ENCODE data around the gene SPOUT1.
"Not testable (repeated sequence)": the region's sequence is repeated elsewhere in the genome, so short reads cannot be mapped to it uniquely, and the experiment has no call there.

Gene SPOUT1

GRCh38 chr9:128829477-128830251 is at the start of gene SPOUT1:
Gene SPOUT1, minus strand, starts transcription at chr9:128829794. Its CDS starts 14 bp downstream, at chr9:128829780.
- Mint-ChIP-seq H3K4me3 (peak within 1 kb of the TSS; percentile 94 to 98), H3K36me3 (peaks cover 41 to 56% of the 10 kb centered on the region in 2 donors), H3K9me3 (no peaks in the 10 kb centered on the region), H3K27ac (peak within 1 kb of the TSS; percentile 98), H3K4me1 (peaks cover 13 to 30% of the 10 kb centered on the region in 2 donors), H3K27me3 (no peaks in the 10 kb centered on the region)
- ATAC-seq (replicated peaks), result peak; percentile 99
- DNase-seq, result peak; percentile 91

GRCh38 chr9:128877852-128878251 is 48.3 kb upstream of the SPOUT1 start:
- no peaks in the 10 kb centered on the region for H3K27me3 Mint-ChIP-seq
- H3K9me3 Mint-ChIP-seq, result no peaks in the 10 kb centered on the region
- DNase-seq, result no peak
- H3K4me1 Mint-ChIP-seq, result peaks cover 13 to 24% of the 10 kb centered on the region in 2 donors
- H3K36me3 Mint-ChIP-seq, result peaks cover 0 to 9% of the 10 kb centered on the region in 2 donors
- no peak overlapping the region for H3K4me3 Mint-ChIP-seq
- H3K27ac Mint-ChIP-seq, result no peak overlapping the region
- no peak for ATAC-seq (replicated peaks)

- not testable (repeated sequence) for H3K27ac Mint-ChIP-seq; H3K9me3 Mint-ChIP-seq; H3K27me3 Mint-ChIP-seq; H3K4me3 Mint-ChIP-seq; ATAC-seq (replicated peaks); DNase-seq; H3K4me1 Mint-ChIP-seq; H3K36me3 Mint-ChIP-seq
Measured at GRCh38 chr9:128870941-128871265, 41.3 kb upstream of the SPOUT1 start.

GRCh38 chr9:128870128-128870940 is 40.7 kb upstream of the SPOUT1 start:
- Mint-ChIP-seq H3K27ac (no peak overlapping the region), H3K4me3 (no peak overlapping the region), H3K9me3 (no peaks in the 10 kb centered on the region), H3K27me3 (no peaks in the 10 kb centered on the region), H3K36me3 (peaks cover 2 to 8% of the 10 kb centered on the region in 2 donors), H3K4me1 (no peaks in the 10 kb centered on the region)
- DNase-seq (no peak), ATAC-seq (replicated peaks) (no peak)

- Mint-ChIP-seq H3K4me1 (peaks cover 7 to 8% of the 10 kb centered on the region in 2 donors), H3K9me3 (no peaks in the 10 kb centered on the region), H3K36me3 (peaks cover 0 to 2% of the 10 kb centered on the region in 2 donors), H3K27ac (peak overlapping the region; percentile 67), H3K4me3 (no peak overlapping the region), H3K27me3 (no peaks in the 10 kb centered on the region)
- ATAC-seq (replicated peaks) (peak; percentile 97), DNase-seq (peak; percentile 67)
Measured at GRCh38 chr9:128863647-128864046, 34.1 kb upstream of the SPOUT1 start.

- H3K4me1 Mint-ChIP-seq, result peaks cover 7 to 8% of the 10 kb centered on the region in 2 donors
- H3K4me3 Mint-ChIP-seq, result no peak overlapping the region
- no peak for DNase-seq
- no peak overlapping the region for H3K27ac Mint-ChIP-seq
- no peaks in the 10 kb centered on the region for H3K27me3 Mint-ChIP-seq
- no peaks in the 10 kb centered on the region for H3K9me3 Mint-ChIP-seq
- peaks cover 0 to 2% of the 10 kb centered on the region in 2 donors for H3K36me3 Mint-ChIP-seq
- no peak for ATAC-seq (replicated peaks)
Measured at GRCh38 chr9:128862401-128862851, 32.8 kb upstream of the SPOUT1 start.

- H3K27ac Mint-ChIP-seq, result no peak overlapping the region
- ATAC-seq (replicated peaks), result no peak
- H3K36me3 Mint-ChIP-seq, result peaks cover 0 to 2% of the 10 kb centered on the region in 2 donors
Measured at GRCh38 chr9:128861501-128861900, 31.9 kb upstream of the SPOUT1 start.

GRCh38 chr9:128860937-128861336 is 31.3 kb upstream of the SPOUT1 start:
- H3K9me3 Mint-ChIP-seq, result no peaks in the 10 kb centered on the region
- H3K27ac Mint-ChIP-seq, result no peak overlapping the region
- H3K36me3 Mint-ChIP-seq, result peaks cover 0 to 2% of the 10 kb centered on the region in 2 donors
- no peak overlapping the region for H3K4me3 Mint-ChIP-seq
- H3K4me1 Mint-ChIP-seq, result peaks cover 7 to 8% of the 10 kb centered on the region in 2 donors
- ATAC-seq (replicated peaks) (no peak), DNase-seq (no peak)
- H3K27me3 Mint-ChIP-seq, result no peaks in the 10 kb centered on the region

More at GRCh38 chr9:128861501-128861900, 31.9 kb upstream of the SPOUT1 start:
- Mint-ChIP-seq H3K4me1 (peaks cover 7 to 8% of the 10 kb centered on the region in 2 donors), H3K27me3 (no peaks in the 10 kb centered on the region), H3K4me3 (no peak overlapping the region), H3K9me3 (no peaks in the 10 kb centered on the region)
- DNase-seq, result no peak

GRCh38 chr9:128858476-128858875 is 28.9 kb upstream of the SPOUT1 start:
- H3K4me1 Mint-ChIP-seq; H3K27ac Mint-ChIP-seq; H3K36me3 Mint-ChIP-seq; H3K9me3 Mint-ChIP-seq; DNase-seq; H3K4me3 Mint-ChIP-seq; ATAC-seq (replicated peaks); H3K27me3 Mint-ChIP-seq: not testable (repeated sequence)

GRCh38 chr9:128854454-128854853 is 24.9 kb upstream of the SPOUT1 start:
- not testable (repeated sequence) for H3K4me3 Mint-ChIP-seq

GRCh38 chr9:128852646-128853045 is 23.1 kb upstream of the SPOUT1 start:
- H3K4me1 Mint-ChIP-seq; H3K4me3 Mint-ChIP-seq; ATAC-seq (replicated peaks); DNase-seq; H3K27me3 Mint-ChIP-seq; H3K27ac Mint-ChIP-seq: not testable (repeated sequence)
- H3K36me3 Mint-ChIP-seq, result peaks cover 21 to 26% of the 10 kb centered on the region in 2 donors
- H3K9me3 Mint-ChIP-seq, result peaks cover 7 to 14% of the 10 kb centered on the region in 2 donors

More at GRCh38 chr9:128854454-128854853, 24.9 kb upstream of the SPOUT1 start:
- H3K27ac Mint-ChIP-seq; H3K27me3 Mint-ChIP-seq; DNase-seq; H3K4me1 Mint-ChIP-seq; ATAC-seq (replicated peaks): not testable (repeated sequence)
- H3K9me3 Mint-ChIP-seq, result peaks cover 7 to 14% of the 10 kb centered on the region in 2 donors
- peaks cover 16 to 18% of the 10 kb centered on the region in 2 donors for H3K36me3 Mint-ChIP-seq

- H3K4me1 Mint-ChIP-seq; H3K27me3 Mint-ChIP-seq; H3K4me3 Mint-ChIP-seq; H3K27ac Mint-ChIP-seq; ATAC-seq (replicated peaks); DNase-seq: not testable (repeated sequence)
- peaks cover 23 to 29% of the 10 kb centered on the region in 2 donors for H3K36me3 Mint-ChIP-seq
- peaks cover 7 to 14% of the 10 kb centered on the region in 2 donors for H3K9me3 Mint-ChIP-seq
Measured at GRCh38 chr9:128851779-128852600, 22.4 kb upstream of the SPOUT1 start.

- Mint-ChIP-seq H3K9me3 (peaks cover 7 to 14% of the 10 kb centered on the region in 2 donors), H3K27ac (peak overlapping the region; percentile 57), H3K36me3 (peaks cover 23 to 29% of the 10 kb centered on the region in 2 donors)
- not testable (repeated sequence) for H3K4me1 Mint-ChIP-seq; DNase-seq; ATAC-seq (replicated peaks); H3K27me3 Mint-ChIP-seq; H3K4me3 Mint-ChIP-seq
Measured at GRCh38 chr9:128851024-128851423, 21.4 kb upstream of the SPOUT1 start.

GRCh38 chr9:128847803-128848202 is 18.2 kb upstream of the SPOUT1 start:
- no peak overlapping the region for H3K27ac Mint-ChIP-seq
- no peak for DNase-seq
- no peak for ATAC-seq (replicated peaks)
- peaks cover 25 to 35% of the 10 kb centered on the region in 2 donors for H3K36me3 Mint-ChIP-seq
- peaks cover 0 to 2% of the 10 kb centered on the region in 2 donors for H3K4me1 Mint-ChIP-seq
- no peak overlapping the region for H3K4me3 Mint-ChIP-seq
- peaks cover 7 to 14% of the 10 kb centered on the region in 2 donors for H3K9me3 Mint-ChIP-seq
- H3K27me3 Mint-ChIP-seq, result no peaks in the 10 kb centered on the region
